Measurements from ENCODE around the gene IKBIP.
"Not testable (repeated sequence)": the region's sequence is repeated elsewhere in the genome, so short reads cannot be mapped to it uniquely, and the experiment has no call there.

Gene IKBIP

GRCh38 chr12:98635657-98636323 is 8.8 kb downstream of the IKBIP start:
- DNase-seq: no peak

- peak; percentile 77 for DNase-seq
Measured at GRCh38 chr12:98618952-98619351, 25.6 kb downstream of the IKBIP start.

GRCh38 chr12:98612696-98613334 is 31.8 kb downstream of the IKBIP start:
- DNase-seq: no peak

GRCh38 chr12:98610596-98610995 is 34.0 kb downstream of the IKBIP start:
- no peak for DNase-seq

- DNase-seq: peak; percentile 45
Measured at GRCh38 chr12:98606359-98606988, 38.1 kb downstream of the IKBIP start.

GRCh38 chr12:98601924-98602323 is 42.7 kb downstream of the IKBIP start:
- DNase-seq: no peak

GRCh38 chr12:98597313-98597712 is 47.3 kb downstream of the IKBIP start:
- not testable (repeated sequence) for DNase-seq

- DNase-seq: no peak
Measured at GRCh38 chr12:98595243-98595988, 49.2 kb downstream of the IKBIP start.

- peak; percentile 66 for DNase-seq
Measured at GRCh38 chr12:98594050-98594835, 50.3 kb downstream of the IKBIP start.

GRCh38 chr12:98593351-98594049 is 51.1 kb downstream of the IKBIP start, which contains the start of gene SLC25A3:
SLC25A3 (plus strand) TSS chr12:98593686; CDS start chr12:98593979, 293 bp downstream.
- DNase-seq: peak; percentile 99

GRCh38 chr12:98592825-98593322 is 51.7 kb downstream of the IKBIP start:
- peak; percentile 82 for DNase-seq

- peak; percentile 51 for DNase-seq
Measured at GRCh38 chr12:98591209-98591608, 53.4 kb downstream of the IKBIP start.

- DNase-seq: no peak
Measured at GRCh38 chr12:98587084-98587483, 57.5 kb downstream of the IKBIP start.

- no peak for DNase-seq
Measured at GRCh38 chr12:98582093-98582492, 62.5 kb downstream of the IKBIP start.

- no peak for DNase-seq
Measured at GRCh38 chr12:98581101-98581500, 63.5 kb downstream of the IKBIP start.

GRCh38 chr12:98580695-98581094 is 63.9 kb downstream of the IKBIP start:
- DNase-seq: no peak

GRCh38 chr12:98579835-98580234 is 64.8 kb downstream of the IKBIP start:
- no peak for DNase-seq

- DNase-seq: no peak
Measured at GRCh38 chr12:98579347-98579746, 65.2 kb downstream of the IKBIP start.

- DNase-seq: no peak
Measured at GRCh38 chr12:98578821-98579220, 65.8 kb downstream of the IKBIP start.

GRCh38 chr12:98578392-98578791 is 66.2 kb downstream of the IKBIP start:
- no peak for DNase-seq

GRCh38 chr12:98576795-98577194 is 67.8 kb downstream of the IKBIP start:
- not testable (repeated sequence) for DNase-seq

GRCh38 chr12:98575013-98575412 is 69.6 kb downstream of the IKBIP start:
- no peak for DNase-seq

Data from hematopoietic multipotent progenitor cell treated with erythropoietin and hydrocortisone succinate and interleukin-3 and kit ligand, for 6 days (in vitro differentiated cells).